Liver (tissue), 9 donors: ENCODE measurements around the gene CHAD. TPM values are rescaled to one million over a fixed set of nuclear protein-coding genes. Genes with fewer than 3 reads are reported as not detected.

Experiments used
- DNase-seq: peaks from one replicate; pipeline ENCODE4 v3.0.0-alpha.2; 2017; ENCODE audit warnings: low spot score
- H3K27ac ChIP-seq, 2 donors: one replicate each; pipeline ENCODE4 v1.7.0; 2013; ENCODE audit warnings: inconsistent platforms in 2 of 2, low read length in 2 of 2, control low read depth in 1 of 2, low read depth in 1 of 2, mild to moderate bottlenecking in 1 of 2
- H3K27me3 ChIP-seq, 4 donors: one replicate each; pipeline versions ENCODE4 v1.6.1 to v1.7.0; 2013; ENCODE audit warnings: low read length in 3 of 4, inconsistent platforms in 1 of 4, mild to moderate bottlenecking in 1 of 4, moderate library complexity in 1 of 4; ENCODE audit not compliant: control insufficient read depth in 4 of 4, insufficient read depth in 4 of 4
- H3K36me3 ChIP-seq, 4 donors: one replicate each; pipeline versions ENCODE4 v1.6.1 to v1.7.0; 2013; ENCODE audit warnings: low read length in 3 of 4, mild to moderate bottlenecking in 3 of 4, low read depth in 1 of 4, moderate library complexity in 1 of 4; ENCODE audit not compliant: control insufficient read depth in 4 of 4, insufficient read depth in 3 of 4
- H3K4me1 ChIP-seq, 4 donors: one replicate each; pipeline versions ENCODE4 v1.6.1 to v1.7.0; 2013; ENCODE audit warnings: low read length in 3 of 4, mild to moderate bottlenecking in 3 of 4, moderate library complexity in 1 of 4; ENCODE audit not compliant: control insufficient read depth in 4 of 4, insufficient read depth in 4 of 4
- H3K4me3 ChIP-seq, 3 donors: one replicate each; pipeline versions ENCODE4 v1.6.1 to v1.7.0; 2013; ENCODE audit warnings: low read length in 3 of 3, control low read depth in 1 of 3, low read depth in 1 of 3, mild to moderate bottlenecking in 1 of 3
- H3K9ac ChIP-seq, 2 donors: one replicate each; pipeline ENCODE4 v1.7.0; 2013; ENCODE audit warnings: low read length in 2 of 2, mild to moderate bottlenecking in 2 of 2, moderate library complexity in 2 of 2, control low read depth in 1 of 2, low read depth in 1 of 2
- H3K9me3 ChIP-seq, 4 donors: one replicate each; pipeline versions ENCODE4 v1.6.1 to v1.7.0; 2013; ENCODE audit warnings: low read length in 3 of 4; ENCODE audit not compliant: control insufficient read depth in 4 of 4
- ATF3 ChIP-seq: IDR thresholded peaks from 2 replicates; pipeline ENCODE4 v1.6.1; 2016; ENCODE audit warnings: antibody characterized with exemption
- EGR1 ChIP-seq, 2 donors: IDR thresholded peaks; 2 replicates each; pipeline ENCODE4 v1.6.1; 2016 to 2018; ENCODE audit warnings: antibody characterized with exemption in 2 of 2, low read depth in 2 of 2
- FOXA1 ChIP-seq: IDR thresholded peaks from 2 replicates; pipeline ENCODE4 v1.6.1; 2016; ENCODE audit warnings: antibody characterized with exemption
- FOXA2 ChIP-seq: IDR thresholded peaks from 2 replicates; pipeline ENCODE4 v1.6.1; 2016; ENCODE audit warnings: antibody characterized with exemption
- GABPA ChIP-seq, 2 donors: IDR thresholded peaks in 1 of 2; conservative IDR thresholded peaks in 1 of 2; 2 replicates each; pipeline ENCODE4 v1.6.1; 2016; ENCODE audit warnings: antibody characterized with exemption in 2 of 2, mild to moderate bottlenecking in 1 of 2, moderate library complexity in 1 of 2
- HNF4A ChIP-seq, 2 donors: conservative IDR thresholded peaks; 2 replicates each; pipeline ENCODE4 v1.6.1; 2016; ENCODE audit warnings: antibody characterized with exemption in 2 of 2, mild to moderate bottlenecking in 2 of 2
- HNF4G ChIP-seq: IDR thresholded peaks from 2 replicates; pipeline ENCODE4 v1.6.1; 2016; ENCODE audit warnings: antibody characterized with exemption
- JUND ChIP-seq, 2 donors: IDR thresholded peaks; 2 replicates each; pipeline ENCODE4 v1.6.1; 2016; ENCODE audit warnings: antibody characterized with exemption in 2 of 2
- NR2F2 ChIP-seq: IDR thresholded peaks from 2 replicates; pipeline ENCODE4 v1.6.1; 2016; ENCODE audit warnings: antibody characterized with exemption
- RAD21 ChIP-seq, 2 donors: IDR thresholded peaks; 2 replicates each; pipeline ENCODE4 v1.6.1; 2016; ENCODE audit warnings: antibody characterized with exemption in 2 of 2, mild to moderate bottlenecking in 2 of 2
- RXRA ChIP-seq, 2 donors: IDR thresholded peaks; 2 replicates each; pipeline ENCODE4 v1.6.1; 2017 to 2018; ENCODE audit warnings: antibody characterized with exemption in 2 of 2, mild to moderate bottlenecking in 1 of 2
- SP1 ChIP-seq: IDR thresholded peaks from 2 replicates; pipeline ENCODE4 v1.6.1; 2018; ENCODE audit warnings: antibody characterized with exemption, mild to moderate bottlenecking
- TAF1 ChIP-seq: conservative IDR thresholded peaks from 2 replicates; pipeline ENCODE4 v1.6.1; 2016; ENCODE audit warnings: antibody characterized with exemption, mild to moderate bottlenecking
- YY1 ChIP-seq: IDR thresholded peaks from 2 replicates; pipeline ENCODE4 v1.6.1; 2016; ENCODE audit warnings: antibody characterized with exemption, mild to moderate bottlenecking
- WGBS: extraction: QIAGEN DNeasy Blood & Tissue Kit; methylation state at CpG from one replicate; pipeline ENCODE4 v1.1.7; 2013; 5-methylcytosine and 5-hydroxymethylcytosine counted together
- polyA plus RNA-seq, 2 donors: library from polyadenylated mRNA; stranded (reverse) in 1 of 2; unstranded in 1 of 2; fragments of 200-250 nt in 1 of 2; fragments of >200 nt in 1 of 2; fragmentation: Nextera tagmentation in 1 of 2; extraction: Ambion mirVana in 1 of 2; gene quantifications; one replicate each; pipeline versions ENCODE4 v1.2.1 to v1.2.3, GENCODE V29; 2013 to 2015
- total RNA-seq, 2 donors: library from RNA; depleted of rRNA; stranded (reverse); fragments of >200 nt; gene quantifications; one replicate each; pipeline ENCODE4 v1.2.3, GENCODE V29; 2014
- TF ChIP-seq, protein P1 (sequence below): fragments of 150-350 bp; IDR thresholded peaks from 2 replicates; pipeline ENCODE4 v1.5.1; 2017; ENCODE audit warnings: improper control_type of control experiment, low read depth, low read length; ENCODE audit not compliant: missing input control
- TF ChIP-seq, protein P2 (sequence below): IDR thresholded peaks from 2 replicates; pipeline ENCODE4 v1.6.1; 2016; ENCODE audit warnings: antibody characterized with exemption
- TF ChIP-seq, protein P3 (sequence below): IDR thresholded peaks from 2 replicates; pipeline ENCODE4 v1.6.1; 2016; ENCODE audit warnings: antibody characterized with exemption
- TF ChIP-seq, protein P4 (sequence below): IDR thresholded peaks from 2 replicates; pipeline ENCODE4 v1.6.1; 2016; ENCODE audit warnings: antibody characterized with exemption, mild to moderate bottlenecking
- donor health status: healthy.
- donor health status: healthy.
- donor health status: healthy.
- donor health status: healthy.
- donor health status: healthy.

Gene CHAD
- total and polyA plus RNA-seq, 4 donors = 0.51 to 3.3 (median 2.3) TPM

DNA sequence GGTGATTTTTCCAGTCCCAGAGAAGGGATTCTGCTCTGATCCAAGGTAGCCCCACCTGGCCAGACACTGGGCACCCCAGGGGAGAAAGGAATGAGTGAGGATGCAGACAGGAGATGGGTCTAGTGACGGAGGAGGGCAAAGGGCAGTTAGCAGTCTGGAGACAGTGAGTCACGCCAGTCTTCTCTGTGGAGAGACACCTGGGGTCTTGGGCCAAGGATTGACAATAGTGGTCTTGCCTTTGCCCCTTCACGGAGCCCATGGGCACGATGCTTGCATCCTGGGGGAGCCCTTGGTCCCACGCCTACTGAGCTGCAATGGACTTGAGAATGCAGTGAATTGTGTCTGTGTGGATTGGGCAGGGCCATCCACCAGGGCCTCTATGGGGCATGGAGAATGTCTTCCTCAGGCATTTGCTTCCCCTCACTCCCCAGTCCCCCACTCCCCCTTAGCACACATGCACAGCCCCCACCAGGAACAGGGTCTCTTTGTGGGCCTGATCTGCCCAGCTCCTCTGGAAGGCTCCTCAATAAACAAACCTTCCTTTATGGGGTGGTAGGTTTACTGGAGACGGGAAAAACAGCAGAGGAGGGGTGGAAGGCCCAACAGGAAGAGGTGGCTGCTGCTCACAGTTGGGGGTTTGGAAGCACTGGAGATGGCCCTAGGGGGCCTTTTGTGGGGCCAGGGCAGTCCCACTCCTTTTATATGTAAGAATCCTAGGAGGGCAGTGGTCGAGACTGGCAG lies 1.4 kb downstream of the CHAD start:
- Histone ChIP-seq H3K9ac (no peak overlapping the region), H3K36me3 (peaks cover 0 to 7% (median 0%) of the 10 kb centered on the region in 4 donors), H3K27ac (peak overlapping the region; percentile 57 to 77), H3K9me3 (no peaks in the 10 kb centered on the region), H3K4me3 (no peak overlapping the region), H3K27me3 (no peaks in the 10 kb centered on the region), H3K4me1 (peaks cover 26 to 83% (median 62%) of the 10 kb centered on the region in 4 donors)
- TF ChIP-seq TAF1 (no peak), FOXA2 (no peak), FOXA1 (no peak), EGR1 (IDR thresholded peaks at IDR 0.05; ENCODE audit: low read depth in 2 of 2) (no peak), HNF4G (no peak), YY1 (no peak), HNF4A (conservative IDR thresholded peaks at IDR 0.05) (no peak), ATF3 (no peak), JUND (IDR thresholded peaks at IDR 0.05) (no peak), RXRA (IDR thresholded peaks at IDR 0.05) (no peak), SP1 (no peak), GABPA (IDR thresholded peaks at IDR 0.05 in 1 of 2, conservative IDR thresholded peaks at IDR 0.05 in 1 of 2) (no peak), RAD21 (IDR thresholded peaks at IDR 0.05) (no peak), NR2F2 (no peak)
- TF ChIP-seq, protein P1, sequence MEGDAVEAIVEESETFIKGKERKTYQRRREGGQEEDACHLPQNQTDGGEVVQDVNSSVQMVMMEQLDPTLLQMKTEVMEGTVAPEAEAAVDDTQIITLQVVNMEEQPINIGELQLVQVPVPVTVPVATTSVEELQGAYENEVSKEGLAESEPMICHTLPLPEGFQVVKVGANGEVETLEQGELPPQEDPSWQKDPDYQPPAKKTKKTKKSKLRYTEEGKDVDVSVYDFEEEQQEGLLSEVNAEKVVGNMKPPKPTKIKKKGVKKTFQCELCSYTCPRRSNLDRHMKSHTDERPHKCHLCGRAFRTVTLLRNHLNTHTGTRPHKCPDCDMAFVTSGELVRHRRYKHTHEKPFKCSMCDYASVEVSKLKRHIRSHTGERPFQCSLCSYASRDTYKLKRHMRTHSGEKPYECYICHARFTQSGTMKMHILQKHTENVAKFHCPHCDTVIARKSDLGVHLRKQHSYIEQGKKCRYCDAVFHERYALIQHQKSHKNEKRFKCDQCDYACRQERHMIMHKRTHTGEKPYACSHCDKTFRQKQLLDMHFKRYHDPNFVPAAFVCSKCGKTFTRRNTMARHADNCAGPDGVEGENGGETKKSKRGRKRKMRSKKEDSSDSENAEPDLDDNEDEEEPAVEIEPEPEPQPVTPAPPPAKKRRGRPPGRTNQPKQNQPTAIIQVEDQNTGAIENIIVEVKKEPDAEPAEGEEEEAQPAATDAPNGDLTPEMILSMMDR = no peak
- TF ChIP-seq, protein P2, sequence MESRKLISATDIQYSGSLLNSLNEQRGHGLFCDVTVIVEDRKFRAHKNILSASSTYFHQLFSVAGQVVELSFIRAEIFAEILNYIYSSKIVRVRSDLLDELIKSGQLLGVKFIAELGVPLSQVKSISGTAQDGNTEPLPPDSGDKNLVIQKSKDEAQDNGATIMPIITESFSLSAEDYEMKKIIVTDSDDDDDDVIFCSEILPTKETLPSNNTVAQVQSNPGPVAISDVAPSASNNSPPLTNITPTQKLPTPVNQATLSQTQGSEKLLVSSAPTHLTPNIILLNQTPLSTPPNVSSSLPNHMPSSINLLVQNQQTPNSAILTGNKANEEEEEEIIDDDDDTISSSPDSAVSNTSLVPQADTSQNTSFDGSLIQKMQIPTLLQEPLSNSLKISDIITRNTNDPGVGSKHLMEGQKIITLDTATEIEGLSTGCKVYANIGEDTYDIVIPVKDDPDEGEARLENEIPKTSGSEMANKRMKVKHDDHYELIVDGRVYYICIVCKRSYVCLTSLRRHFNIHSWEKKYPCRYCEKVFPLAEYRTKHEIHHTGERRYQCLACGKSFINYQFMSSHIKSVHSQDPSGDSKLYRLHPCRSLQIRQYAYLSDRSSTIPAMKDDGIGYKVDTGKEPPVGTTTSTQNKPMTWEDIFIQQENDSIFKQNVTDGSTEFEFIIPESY = no peak
- TF ChIP-seq, protein P3, sequence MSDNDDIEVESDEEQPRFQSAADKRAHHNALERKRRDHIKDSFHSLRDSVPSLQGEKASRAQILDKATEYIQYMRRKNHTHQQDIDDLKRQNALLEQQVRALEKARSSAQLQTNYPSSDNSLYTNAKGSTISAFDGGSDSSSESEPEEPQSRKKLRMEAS = no peak
- TF ChIP-seq, protein P4, sequence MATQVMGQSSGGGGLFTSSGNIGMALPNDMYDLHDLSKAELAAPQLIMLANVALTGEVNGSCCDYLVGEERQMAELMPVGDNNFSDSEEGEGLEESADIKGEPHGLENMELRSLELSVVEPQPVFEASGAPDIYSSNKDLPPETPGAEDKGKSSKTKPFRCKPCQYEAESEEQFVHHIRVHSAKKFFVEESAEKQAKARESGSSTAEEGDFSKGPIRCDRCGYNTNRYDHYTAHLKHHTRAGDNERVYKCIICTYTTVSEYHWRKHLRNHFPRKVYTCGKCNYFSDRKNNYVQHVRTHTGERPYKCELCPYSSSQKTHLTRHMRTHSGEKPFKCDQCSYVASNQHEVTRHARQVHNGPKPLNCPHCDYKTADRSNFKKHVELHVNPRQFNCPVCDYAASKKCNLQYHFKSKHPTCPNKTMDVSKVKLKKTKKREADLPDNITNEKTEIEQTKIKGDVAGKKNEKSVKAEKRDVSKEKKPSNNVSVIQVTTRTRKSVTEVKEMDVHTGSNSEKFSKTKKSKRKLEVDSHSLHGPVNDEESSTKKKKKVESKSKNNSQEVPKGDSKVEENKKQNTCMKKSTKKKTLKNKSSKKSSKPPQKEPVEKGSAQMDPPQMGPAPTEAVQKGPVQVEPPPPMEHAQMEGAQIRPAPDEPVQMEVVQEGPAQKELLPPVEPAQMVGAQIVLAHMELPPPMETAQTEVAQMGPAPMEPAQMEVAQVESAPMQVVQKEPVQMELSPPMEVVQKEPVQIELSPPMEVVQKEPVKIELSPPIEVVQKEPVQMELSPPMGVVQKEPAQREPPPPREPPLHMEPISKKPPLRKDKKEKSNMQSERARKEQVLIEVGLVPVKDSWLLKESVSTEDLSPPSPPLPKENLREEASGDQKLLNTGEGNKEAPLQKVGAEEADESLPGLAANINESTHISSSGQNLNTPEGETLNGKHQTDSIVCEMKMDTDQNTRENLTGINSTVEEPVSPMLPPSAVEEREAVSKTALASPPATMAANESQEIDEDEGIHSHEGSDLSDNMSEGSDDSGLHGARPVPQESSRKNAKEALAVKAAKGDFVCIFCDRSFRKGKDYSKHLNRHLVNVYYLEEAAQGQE = no peak
- DNase-seq = no peak
- 89% methylated on average over 7 of the region's 7 CpGs for WGBS
